GM12873 (cell line): ENCODE results near the gene KREMEN2.

Experiments
- CTCF ChIP-seq: IDR thresholded peaks from 2 replicates; pipeline ENCODE4 v1.5.1; 2012; ENCODE audit warnings: low read depth, mild to moderate bottlenecking, moderate library complexity, low read length, control low read depth; ENCODE audit not compliant: insufficient read depth; ENCODE audit errors: missing control alignments

KREMEN2 gene

GRCh38 chr16:2968738-2969544, 4.9 kb downstream of the KREMEN2 start, which contains the start of gene PAQR4:
PAQR4 (plus strand) TSS chr16:2969348; CDS start chr16:2969675, 327 bp downstream.
- no peak for TF ChIP-seq CTCF

- TF ChIP-seq CTCF, result peak; percentile 71
These were observed 5.8 kb downstream of the KREMEN2 start for GRCh38 chr16:2969545-2970521.

- TF ChIP-seq CTCF, result no peak
These were observed 6.5 kb downstream of the KREMEN2 start for GRCh38 chr16:2970563-2970962.

GRCh38 chr16:2971134-2971984, 7.3 kb downstream of the KREMEN2 start:
- no peak for TF ChIP-seq CTCF

GRCh38 chr16:2971985-2972784, 8.1 kb downstream of the KREMEN2 start:
- no peak for TF ChIP-seq CTCF

GRCh38 chr16:2973093-2973492, 9.0 kb downstream of the KREMEN2 start:
- no peak for TF ChIP-seq CTCF
